SK-N-SH (cell line): Measurements from ENCODE around the gene INTS3. TPM values are rescaled to one million over a fixed set of nuclear protein-coding genes. Genes with fewer than 3 reads are reported as not detected.

Experiments used
- CTCF ChIA-PET: fragments of 300-600, 350-600 bp; formaldehyde crosslinking; extraction: SDS; loops from one replicate; lab custom pipeline; 2021; lab: Yijun Ruan, JAX
- POLR2A ChIA-PET: fragments of 350-600 bp; sonication (Branson Sonifier 250); formaldehyde crosslinking; extraction: SDS; loops from one replicate; lab custom pipeline; 2020; ENCODE audit warnings: antibody characterized with exemption, inconsistent platforms; lab: Yijun Ruan, JAX
- DNase-seq: peaks from one replicate; pipeline ENCODE4 v3.0.0; 2012
- H2AFZ ChIP-seq: fragments of 200-600 bp; sonication (generic); 2 replicates; pipeline ENCODE4 v1.8.1; 2016; ENCODE audit warnings: antibody characterized with exemption, mild to moderate bottlenecking, low read depth
- H3F3A ChIP-seq: fragments of 200-600 bp; sonication (generic); replicated peaks from 2 replicates; pipeline ENCODE3; 2016; ENCODE audit warnings: antibody characterized with exemption, mild to moderate bottlenecking; ENCODE audit not compliant: insufficient read depth
- H3K27ac ChIP-seq, 2 experiments: fragments of 200-500 bp in 1 of 2; fragments of 200-600 bp in 1 of 2; sonication (Bioruptor generic) in 1 of 2; sonication (generic), shearing (Covaris generic) in 1 of 2; 2 replicates each; pipeline versions ENCODE4 v1.5.1 to v1.6.1; 2014 to 2016; ENCODE audit warnings: low read depth in 2 of 2, inconsistent platforms in 1 of 2, low read length in 1 of 2, mild to moderate bottlenecking in 1 of 2, mixed read lengths in 1 of 2
- H3K27me3 ChIP-seq: fragments of 200-600 bp; sonication (generic), shearing (Covaris generic); 2 replicates; pipeline ENCODE4 v1.6.1; 2016; ENCODE audit warnings: mixed run types; ENCODE audit not compliant: insufficient read depth
- H3K36me3 ChIP-seq, 2 experiments: fragments of 200-500 bp in 1 of 2; fragments of 200-600 bp in 1 of 2; sonication (Bioruptor generic) in 1 of 2; sonication (generic) in 1 of 2; replicated peaks in 1 of 2; 2 replicates each; pipeline versions ENCODE3 to v1.5.1; 2014 to 2016; ENCODE audit warnings: low read length in 1 of 2, mild to moderate bottlenecking in 1 of 2; ENCODE audit not compliant: insufficient read depth in 2 of 2, control insufficient read depth in 1 of 2
- H3K4me1 ChIP-seq, 2 experiments: fragments of 200-500 bp in 1 of 2; fragments of 200-600 bp in 1 of 2; sonication (Bioruptor generic) in 1 of 2; sonication (generic), shearing (Covaris generic) in 1 of 2; 2 replicates each; pipeline versions ENCODE4 v1.5.1 to v1.6.1; 2014 to 2016; ENCODE audit warnings: low read depth in 1 of 2, low read length in 1 of 2, mixed run types in 1 of 2; ENCODE audit not compliant: insufficient read depth in 2 of 2, control insufficient read depth in 1 of 2
- H3K4me2 ChIP-seq: fragments of 200-600 bp; sonication (generic), shearing (Covaris generic); 2 replicates; pipeline ENCODE4 v1.6.1; 2017; ENCODE audit warnings: mixed run types
- H3K4me3 ChIP-seq, 2 experiments: fragments of 200-500 bp in 1 of 2; fragments of 200-600 bp in 1 of 2; sonication (Bioruptor generic) in 1 of 2; sonication (generic), shearing (Covaris generic) in 1 of 2; 2 replicates each; pipeline versions ENCODE4 v1.5.1 to v1.8.1; 2014 to 2016; ENCODE audit warnings: low read depth in 2 of 2, inconsistent platforms in 1 of 2, low read length in 1 of 2, mild to moderate bottlenecking in 1 of 2, mixed read lengths in 1 of 2, moderate library complexity in 1 of 2
- H3K79me2 ChIP-seq: fragments of 200-600 bp; sonication (generic); 2 replicates; pipeline ENCODE4 v1.8.1; 2017; ENCODE audit warnings: mild to moderate bottlenecking; ENCODE audit not compliant: insufficient read depth
- H3K9ac ChIP-seq: fragments of 200-600 bp; sonication (generic); 2 replicates; pipeline ENCODE4 v1.6.1; 2017; ENCODE audit warnings: mixed run types
- H3K9me2 ChIP-seq: fragments of 200-600 bp; sonication (generic); 2 replicates; pipeline ENCODE4 v1.6.1; 2017; ENCODE audit warnings: mixed run types
- H3K9me3 ChIP-seq: fragments of 200-600 bp; sonication (generic); 2 replicates; pipeline ENCODE4 v1.6.1; 2017; ENCODE audit warnings: mixed run types, mild to moderate bottlenecking, moderate library complexity
- H4K20me1 ChIP-seq: fragments of 200-600 bp; sonication (generic); 2 replicates; pipeline ENCODE4 v1.6.1; 2017; ENCODE audit warnings: mild to moderate bottlenecking, mixed run types; ENCODE audit not compliant: insufficient read depth
- FOSL2 ChIP-seq: IDR thresholded peaks from 2 replicates; pipeline ENCODE4 v1.4.0; 2012; ENCODE audit warnings: low read depth, mild to moderate bottlenecking, moderate library complexity, borderline replicate concordance
- GABPA ChIP-seq: IDR thresholded peaks from 2 replicates; pipeline ENCODE4 v1.4.0; 2012; ENCODE audit warnings: low read depth, mild to moderate bottlenecking
- GATA2 ChIP-seq: sonication (generic); formaldehyde crosslinking; IDR thresholded peaks from 2 replicates; pipeline ENCODE4 v1.5.0; 2020; ENCODE audit warnings: mild to moderate bottlenecking, missing genetic modification reagents
- NFIC ChIP-seq: IDR thresholded peaks from 2 replicates; pipeline ENCODE4 v1.4.0; 2012; ENCODE audit warnings: borderline replicate concordance
- RXRA ChIP-seq: IDR thresholded peaks from 2 replicates; pipeline ENCODE4 v1.4.0; 2012; ENCODE audit warnings: low read depth, mild to moderate bottlenecking, borderline replicate concordance
- SIN3A ChIP-seq: IDR thresholded peaks from 2 replicates; pipeline ENCODE4 v1.6.1; 2012; ENCODE audit warnings: low read depth, mild to moderate bottlenecking, low read length, moderate library complexity, borderline replicate concordance
- SMC3 ChIP-seq: IDR thresholded peaks from 2 replicates; pipeline ENCODE4 v1.6.1; 2012; ENCODE audit warnings: low read depth, low read length, improper control_type of control experiment
- WGBS: methylation state at CpG from one replicate; pipeline ENCODE4 v1.1.6; 2017; ENCODE audit warnings: low lambda C conversion rate; 5-methylcytosine and 5-hydroxymethylcytosine counted together
- polyA plus RNA-seq, 3 experiments: library from polyadenylated mRNA; depleted of rRNA; stranded (reverse); fragments of >200 nt; gene quantifications; 2 replicates each; pipeline ENCODE4 v1.2.3, GENCODE V29; 2012
- TF ChIP-seq, protein P1 (sequence below): IDR thresholded peaks from 2 replicates; pipeline ENCODE4; 2012

INTS3 gene
- polyA plus RNA-seq, 1 of the 3 experiments (the other 2 are of a cell fraction) = 64.3 TPM

DNA sequence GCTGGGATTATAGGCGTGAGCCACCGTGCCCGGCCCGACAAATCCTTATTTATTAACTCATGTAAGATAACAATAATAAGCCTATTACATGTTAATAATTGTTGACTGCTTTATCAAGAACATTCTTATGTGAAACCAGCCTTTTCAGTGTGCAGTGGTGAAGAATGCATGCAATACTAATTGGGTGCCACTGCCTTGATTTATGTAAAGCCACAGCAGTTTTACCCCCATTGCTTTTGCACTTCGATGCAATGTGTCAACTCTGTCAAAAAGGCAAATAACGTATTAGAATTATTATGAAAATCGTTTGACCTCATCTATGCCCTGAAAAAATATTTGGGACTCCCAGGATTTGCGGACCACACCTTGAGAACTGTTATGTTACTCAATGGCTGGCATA, 31.1 kb upstream of the INTS3 start:
- H3K4me2 ChIP-seq = no peak overlapping the region

DNA sequence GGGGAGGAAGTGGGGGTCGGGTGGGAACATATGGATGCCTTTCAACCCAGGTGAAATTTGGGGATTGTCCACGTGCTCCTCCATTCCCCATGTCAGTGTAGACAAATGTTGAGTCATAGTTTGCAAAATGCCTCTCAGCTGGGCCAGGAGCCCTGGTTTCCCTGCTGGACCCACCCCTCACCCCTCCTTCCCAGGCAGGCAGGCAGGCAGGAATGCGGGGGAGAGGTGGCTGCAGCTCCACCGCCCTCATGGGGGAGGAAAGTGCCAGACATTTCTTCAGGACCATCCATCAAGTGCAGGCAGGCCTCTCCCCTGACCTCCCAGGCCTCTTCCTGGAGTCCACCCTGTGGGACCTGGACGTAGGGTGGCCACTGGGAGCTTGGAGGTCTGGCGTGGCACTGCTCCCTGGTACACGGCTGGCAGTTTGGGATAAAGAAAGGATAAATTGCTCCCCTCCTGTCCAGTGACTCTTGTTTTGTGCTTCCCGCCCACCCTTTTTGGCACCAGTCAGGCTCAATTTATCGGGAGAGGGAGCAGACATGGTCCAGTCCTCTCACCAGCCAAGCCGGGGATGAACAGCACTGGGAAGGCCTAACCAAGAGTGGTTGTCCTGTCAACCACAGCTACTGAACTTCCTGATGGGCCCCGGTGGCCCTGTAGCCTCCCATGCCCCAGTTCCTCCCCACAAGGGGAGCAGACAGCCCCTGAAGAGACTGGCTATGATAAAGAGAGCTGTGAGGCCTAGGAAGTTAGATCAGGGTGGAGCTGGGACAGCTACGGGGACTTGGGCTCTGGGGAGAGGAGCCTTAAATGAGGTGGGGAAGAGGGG, 30.4 kb upstream of the INTS3 start:
- Histone ChIP-seq H3K4me1 (peaks cover 0 to 16% of the 10 kb centered on the region in 2 experiments; a peak in 1 of 4 replicates), H2AFZ (peak overlapping the region; percentile 72; the same call in 1 of the 2 replicates), H3K27ac (no peak overlapping the region), H4K20me1 (no peaks in the 10 kb centered on the region), H3K4me2 (no peak overlapping the region), H3K4me3 (no peak overlapping the region), H3F3A (peaks cover 3% of the 10 kb centered on the region), H3K79me2 (no peaks in the 10 kb centered on the region), H3K36me3 (no peaks in the 10 kb centered on the region), H3K27me3 (no peaks in the 10 kb centered on the region), H3K9me3 (no peaks in the 10 kb centered on the region), H3K9me2 (no peaks in the 10 kb centered on the region), H3K9ac (no peak overlapping the region)
- ChIA-PET POLR2A (no interaction called here), CTCF (interaction anchor here (1.4 to 1.7 kb wide), 2 partner anchors 20 to 52 kb away, joined by 6 to 7 read pairs; no protein-coding TSS in a partner anchor)
- DNase-seq = peak; percentile 27
- WGBS = 70% methylated on average over 8 of the region's 12 CpGs
- TF ChIP-seq, protein P1, sequence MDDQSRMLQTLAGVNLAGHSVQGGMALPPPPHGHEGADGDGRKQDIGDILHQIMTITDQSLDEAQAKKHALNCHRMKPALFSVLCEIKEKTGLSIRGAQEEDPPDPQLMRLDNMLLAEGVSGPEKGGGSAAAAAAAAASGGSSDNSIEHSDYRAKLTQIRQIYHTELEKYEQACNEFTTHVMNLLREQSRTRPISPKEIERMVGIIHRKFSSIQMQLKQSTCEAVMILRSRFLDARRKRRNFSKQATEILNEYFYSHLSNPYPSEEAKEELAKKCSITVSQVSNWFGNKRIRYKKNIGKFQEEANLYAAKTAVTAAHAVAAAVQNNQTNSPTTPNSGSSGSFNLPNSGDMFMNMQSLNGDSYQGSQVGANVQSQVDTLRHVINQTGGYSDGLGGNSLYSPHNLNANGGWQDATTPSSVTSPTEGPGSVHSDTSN = peak; percentile 62
- TF ChIP-seq SIN3A = no peak
- no peak for TF ChIP-seq FOSL2
- no peak for TF ChIP-seq RXRA
- no peak for TF ChIP-seq GATA2 (CRISPR knock-in tag)

More for the DNA sequence above, 31.1 kb upstream of the INTS3 start:
- Histone ChIP-seq H2AFZ (no peak overlapping the region), H3K27ac (no peak overlapping the region), H3K9me2 (no peaks in the 10 kb centered on the region), H3K4me1 (peaks cover 0 to 16% of the 10 kb centered on the region in 2 experiments; a peak in 1 of 4 replicates), H3K9ac (no peak overlapping the region), H3K9me3 (no peaks in the 10 kb centered on the region), H3F3A (peaks cover 3% of the 10 kb centered on the region), H3K27me3 (no peaks in the 10 kb centered on the region), H3K4me3 (no peak overlapping the region), H4K20me1 (no peaks in the 10 kb centered on the region), H3K36me3 (no peaks in the 10 kb centered on the region), H3K79me2 (no peaks in the 10 kb centered on the region)
- TF ChIP-seq NFIC (no peak), SMC3 (no peak), GABPA (no peak)
- no peak for DNase-seq
- 88% methylated on average over 8 of the region's 8 CpGs for WGBS
- ChIA-PET POLR2A (no interaction called here), CTCF (interaction anchor here (1.4 kb wide), 1 partner anchor 19 kb away, joined by 6 read pairs; no protein-coding TSS in a partner anchor)
